NCI-H1092 (cell line): ENCODE results near the gene ADAMTS18.

ENCODE experiments used
- DNase-seq: peaks from one replicate; lab custom pipeline; 2025; lab: John Stamatoyannopoulos, UW

The ADAMTS18 gene

GRCh38 chr16:77393955-77394354 lies 40.9 kb downstream of the ADAMTS18 start:
- DNase-seq, result peak; percentile 27

- no peak for DNase-seq
Measured at GRCh38 chr16:77387815-77388209, 47.0 kb downstream of the ADAMTS18 start.

- DNase-seq, result no peak
Measured at GRCh38 chr16:77386831-77387814, 47.7 kb downstream of the ADAMTS18 start.

GRCh38 chr16:77385481-77385880 lies 49.4 kb downstream of the ADAMTS18 start:
- no peak for DNase-seq

GRCh38 chr16:77383606-77384187 lies 51.1 kb downstream of the ADAMTS18 start:
- no peak for DNase-seq

- no peak for DNase-seq
Measured at GRCh38 chr16:77376358-77376757, 58.5 kb downstream of the ADAMTS18 start.

GRCh38 chr16:77375396-77375795 lies 59.4 kb downstream of the ADAMTS18 start:
- no peak for DNase-seq

- no peak for DNase-seq
Measured at GRCh38 chr16:77374384-77374783, 60.5 kb downstream of the ADAMTS18 start.

GRCh38 chr16:77373726-77374125 lies 61.1 kb downstream of the ADAMTS18 start:
- DNase-seq, result no peak

GRCh38 chr16:77364770-77365169 lies 70.1 kb downstream of the ADAMTS18 start:
- DNase-seq, result no peak

- no peak for DNase-seq
Measured at GRCh38 chr16:77359065-77359502, 75.8 kb downstream of the ADAMTS18 start.

GRCh38 chr16:77353587-77354263 lies 81.1 kb downstream of the ADAMTS18 start:
- no peak for DNase-seq

- DNase-seq, result no peak
Measured at GRCh38 chr16:77344341-77344740, 90.5 kb downstream of the ADAMTS18 start.

GRCh38 chr16:77336637-77337036 lies 98.2 kb downstream of the ADAMTS18 start:
- no peak for DNase-seq

GRCh38 chr16:77335652-77336234 lies 99.1 kb downstream of the ADAMTS18 start:
- DNase-seq, result no peak

- no peak for DNase-seq
Measured at GRCh38 chr16:77332792-77333191, 102.0 kb downstream of the ADAMTS18 start.

- no peak for DNase-seq
Measured at GRCh38 chr16:77331802-77332586, 102.8 kb downstream of the ADAMTS18 start.

GRCh38 chr16:77331043-77331442 lies 103.8 kb downstream of the ADAMTS18 start:
- no peak for DNase-seq

GRCh38 chr16:77330332-77331042 lies 104.3 kb downstream of the ADAMTS18 start:
- no peak for DNase-seq

- DNase-seq, result no peak
Measured at GRCh38 chr16:77328768-77329167, 106.1 kb downstream of the ADAMTS18 start.

- no peak for DNase-seq
Measured at GRCh38 chr16:77328274-77328673, 106.6 kb downstream of the ADAMTS18 start.
